B cell (primary cell): Measurements from ENCODE around the gene SLC4A2.

Source experiments
- CTCF ChIP-seq: fragments of 200-600 bp; IDR thresholded peaks from one replicate; pipeline ENCODE4 v1.8.0; 2022; ENCODE audit warnings: antibody characterized with exemption, mild to moderate bottlenecking
- EZH2 ChIP-seq: IDR thresholded peaks from 2 replicates; pipeline ENCODE4 v1.6.1; 2012; ENCODE audit warnings: borderline replicate concordance, low read depth, mild to moderate bottlenecking, moderate library complexity, low read length; ENCODE audit not compliant: insufficient read depth, poor library complexity, severe bottlenecking

GRCh38 chr7:151113344-151114150 lies 54.2 kb downstream of the SLC4A2 start:
- TF ChIP-seq CTCF: no peak
- TF ChIP-seq EZH2: no peak
